Right renal cortex interstitium (tissue), 3 donors: Measurements from ENCODE around the gene ARID3B. TPM values are rescaled to one million over a fixed set of nuclear protein-coding genes. Genes with fewer than 3 reads are reported as not detected.
A peak's percentile ranks its signal among the peaks of the same experiment; 100 is the strongest.

Experiments used
- DNase-seq, 3 donors: peaks; one replicate each; pipeline ENCODE4 v3.0.0-alpha.2; 2013; ENCODE audit warnings: low read depth in 3 of 3, low spot score in 2 of 3
- polyA plus RNA-seq, 3 donors: library from polyadenylated mRNA; unstranded; fragments of 120-200 nt; gene quantifications; one replicate each; pipeline ENCODE4 v1.2.1, GENCODE V29; 2013; ENCODE audit not compliant: insufficient read length in 3 of 3

The ARID3B gene
- polyA plus RNA-seq, 3 donors, result 11.4 to 12.1 (median 11.5) TPM

- DNase-seq, result no peak
Observed at GRCh38 chr15:74599156-74599555, 58.1 kb downstream of the ARID3B start.

GRCh38 chr15:74603026-74603788 lies 62.2 kb downstream of the ARID3B start:
- DNase-seq, result no peak

GRCh38 chr15:74603789-74604705 lies 63.0 kb downstream of the ARID3B start:
- DNase-seq, result no peak

DNA sequence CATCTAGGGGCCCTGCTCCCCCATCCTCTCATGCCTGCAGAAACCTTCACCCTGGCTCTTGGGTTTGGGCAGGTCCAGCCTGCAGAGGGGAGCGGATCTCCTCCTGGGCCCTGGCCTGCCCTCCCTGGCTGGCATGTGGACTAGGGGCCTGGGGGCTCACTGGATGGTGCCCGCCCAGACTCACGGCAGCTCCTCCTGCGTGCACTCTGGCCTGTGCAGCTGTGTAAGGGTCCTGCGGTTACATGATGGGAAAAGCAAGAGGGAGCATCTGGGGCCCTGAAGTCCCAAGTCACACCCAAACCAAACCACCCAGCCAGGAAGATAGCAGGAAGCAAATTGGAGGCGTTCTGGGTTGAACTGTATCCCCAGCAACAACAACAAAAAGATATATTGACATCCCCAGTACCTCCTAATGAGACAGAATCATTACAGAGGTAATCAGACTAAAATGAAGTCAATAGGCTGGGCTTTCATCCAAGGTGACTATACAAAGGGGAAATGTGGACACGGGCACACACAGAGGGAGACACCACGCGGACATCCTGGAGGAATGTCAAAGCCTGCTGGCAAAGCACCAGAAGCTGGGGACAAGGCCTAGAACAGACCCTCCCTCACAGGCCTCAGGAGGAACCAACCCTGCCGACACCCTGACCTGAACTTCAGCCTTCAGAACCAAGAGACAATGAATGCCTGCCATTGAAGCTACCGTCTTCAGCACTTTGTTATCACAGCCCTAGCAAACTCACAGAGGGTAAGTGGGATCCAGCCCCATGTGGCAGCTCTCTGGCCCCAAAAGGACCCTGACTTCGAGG lies 64.2 kb downstream of the ARID3B start:
- DNase-seq, result no peak

DNA sequence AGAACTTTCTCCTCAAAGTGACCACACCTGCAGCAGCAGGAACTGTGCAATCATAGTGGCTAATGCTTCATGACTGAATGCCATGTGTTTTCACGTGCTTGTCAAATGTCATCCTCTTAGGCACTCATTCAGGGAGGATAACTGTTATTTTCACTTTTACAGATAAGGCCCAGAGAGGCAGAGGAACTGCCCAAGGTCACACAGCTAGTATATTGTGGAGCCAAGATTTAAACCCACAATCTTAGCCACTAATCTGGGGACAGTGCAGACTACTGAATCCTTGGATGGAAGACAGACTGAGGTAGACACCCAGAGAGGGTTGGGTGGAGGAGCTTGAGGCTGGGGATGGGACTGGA lies 64.8 kb downstream of the ARID3B start:
- DNase-seq, result no peak

- no peak for DNase-seq
Observed at GRCh38 chr15:74608786-74609185, 67.8 kb downstream of the ARID3B start.

DNA sequence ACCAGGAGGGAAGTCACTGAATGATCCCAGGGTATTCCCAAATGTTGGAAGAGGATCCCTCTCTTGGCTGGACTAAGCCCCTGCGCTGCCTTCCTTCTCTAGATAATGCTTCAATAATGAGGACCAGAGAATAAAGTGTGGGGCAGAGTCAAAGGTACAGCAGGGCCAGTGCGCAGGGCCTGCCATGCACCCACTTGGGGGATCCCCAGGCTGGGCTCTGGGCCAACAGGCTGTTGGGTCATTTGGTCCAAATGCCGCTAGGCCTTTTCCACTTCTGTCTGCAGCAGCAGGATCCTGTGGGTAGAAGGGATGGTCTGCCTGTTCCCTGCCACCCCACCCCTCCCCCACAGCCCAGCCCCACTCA lies 68.9 kb downstream of the ARID3B start:
- DNase-seq, result no peak

DNA sequence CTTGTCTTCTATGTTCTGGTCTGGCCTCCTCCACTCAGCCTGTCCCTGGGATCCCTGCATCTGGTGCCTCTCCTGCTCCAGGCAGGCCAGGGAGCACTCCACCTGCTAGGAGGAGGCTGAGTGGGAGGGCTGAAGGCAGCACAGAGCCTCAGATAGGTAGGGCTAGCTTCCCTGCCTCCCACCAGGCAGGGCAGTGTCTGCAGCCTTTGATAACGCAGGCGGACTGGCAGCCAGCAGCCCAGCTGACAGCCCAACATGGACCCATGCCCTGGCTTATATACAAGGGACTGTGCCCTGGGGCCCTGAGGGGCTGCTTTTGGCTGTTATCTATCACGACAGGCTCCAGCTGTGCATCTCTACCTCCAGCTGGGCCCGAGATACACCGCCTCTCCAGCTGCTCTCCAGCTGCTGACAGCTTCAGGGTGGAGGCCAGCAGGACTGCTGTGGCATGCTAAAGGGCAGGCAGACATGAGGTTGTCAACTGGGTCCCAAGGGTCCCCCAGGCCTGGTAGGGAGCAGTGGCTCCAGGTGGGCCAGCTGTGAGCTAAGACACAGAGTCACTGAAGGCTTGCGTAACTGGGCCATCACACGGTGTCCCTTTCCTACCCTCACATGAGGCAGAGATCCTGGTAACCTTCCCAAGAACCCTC lies 69.4 kb downstream of the ARID3B start:
- no peak for DNase-seq

DNA sequence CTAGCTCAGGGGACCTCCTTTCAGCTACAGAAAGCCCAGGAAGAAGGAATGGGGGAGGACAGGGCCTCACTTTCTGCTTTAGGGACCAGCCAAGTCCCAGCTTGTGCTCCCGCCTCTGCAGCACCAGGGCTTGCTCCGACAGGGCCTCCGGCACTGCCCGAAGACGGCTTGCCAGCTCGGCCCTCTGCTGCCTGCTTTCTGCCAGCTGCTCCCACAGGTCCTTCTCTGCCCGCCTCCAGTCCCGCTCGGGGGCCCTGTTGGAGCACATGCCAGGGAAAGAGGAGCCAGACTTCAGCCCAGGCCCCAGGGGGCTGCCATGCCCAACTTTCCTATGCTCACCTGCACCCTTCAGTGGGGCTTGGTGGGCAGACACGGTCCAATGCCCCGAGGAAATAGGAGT lies 70.3 kb downstream of the ARID3B start:
- no peak for DNase-seq

GRCh38 chr15:74611834-74612233 lies 70.8 kb downstream of the ARID3B start:
- DNase-seq, result no peak

DNA sequence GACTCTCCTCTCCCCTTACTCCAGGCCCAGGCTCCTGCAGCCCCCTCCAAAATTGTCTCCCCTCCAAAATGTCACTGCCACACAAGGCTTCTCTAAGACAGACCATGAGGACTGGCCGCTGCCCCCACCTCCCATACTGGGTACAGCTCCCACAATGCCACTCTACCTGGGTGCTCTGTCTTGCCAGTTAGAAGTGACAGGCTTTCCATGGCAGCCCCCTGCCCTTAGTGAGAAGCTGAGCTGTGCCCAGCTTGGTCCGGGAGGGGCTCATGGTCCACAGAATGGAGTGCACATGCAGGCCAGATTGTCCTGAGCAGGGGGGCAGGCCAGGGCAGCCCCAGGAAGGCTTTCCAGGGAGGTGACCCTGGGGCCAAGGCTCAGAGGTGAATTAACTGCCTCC lies 71.7 kb downstream of the ARID3B start:
- no peak for DNase-seq

- DNase-seq, result no peak
Observed at GRCh38 chr15:74613089-74613952, 72.3 kb downstream of the ARID3B start.

GRCh38 chr15:74613953-74614743 lies 73.1 kb downstream of the ARID3B start:
- DNase-seq, result no peak

DNA sequence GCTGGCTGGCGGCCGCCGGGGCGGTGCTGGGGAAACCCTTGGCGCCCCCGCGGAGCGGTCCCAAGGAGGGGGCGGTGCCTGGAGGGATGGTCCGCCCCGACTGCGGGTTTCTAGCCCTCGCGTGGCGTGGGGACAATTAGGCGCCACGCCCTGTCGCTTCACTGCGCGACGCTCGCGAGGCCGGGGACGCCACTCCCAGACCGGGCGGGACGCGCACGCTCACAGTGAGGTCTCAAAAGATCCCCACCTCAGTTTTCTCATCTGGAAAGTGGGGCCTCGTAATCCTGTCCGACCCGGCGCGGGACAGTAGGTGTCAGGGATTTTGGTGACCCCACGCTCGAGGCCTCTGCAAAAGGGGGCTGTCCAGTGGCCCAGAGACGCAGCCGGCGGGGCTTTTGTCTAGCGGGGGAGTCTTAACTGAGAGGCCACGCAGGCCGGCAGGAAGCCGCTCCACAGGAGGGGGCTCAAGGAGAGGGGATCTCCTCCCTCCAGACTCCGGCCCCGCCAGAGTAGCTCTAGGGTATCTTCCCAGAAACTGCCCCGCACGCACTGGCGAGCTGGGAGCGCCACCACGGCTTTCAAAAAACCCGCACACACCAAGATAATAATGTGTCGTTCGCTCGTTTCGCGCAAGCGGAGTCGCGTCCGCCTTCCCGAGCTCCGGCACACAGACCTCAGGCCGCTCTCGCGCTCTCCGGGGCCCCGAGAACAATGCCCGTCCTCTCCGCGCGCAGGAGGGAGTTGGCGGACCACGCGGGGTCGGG lies 73.9 kb downstream of the ARID3B start:
- DNase-seq, result peak in 1 of 3 donors; percentile 59

DNA sequence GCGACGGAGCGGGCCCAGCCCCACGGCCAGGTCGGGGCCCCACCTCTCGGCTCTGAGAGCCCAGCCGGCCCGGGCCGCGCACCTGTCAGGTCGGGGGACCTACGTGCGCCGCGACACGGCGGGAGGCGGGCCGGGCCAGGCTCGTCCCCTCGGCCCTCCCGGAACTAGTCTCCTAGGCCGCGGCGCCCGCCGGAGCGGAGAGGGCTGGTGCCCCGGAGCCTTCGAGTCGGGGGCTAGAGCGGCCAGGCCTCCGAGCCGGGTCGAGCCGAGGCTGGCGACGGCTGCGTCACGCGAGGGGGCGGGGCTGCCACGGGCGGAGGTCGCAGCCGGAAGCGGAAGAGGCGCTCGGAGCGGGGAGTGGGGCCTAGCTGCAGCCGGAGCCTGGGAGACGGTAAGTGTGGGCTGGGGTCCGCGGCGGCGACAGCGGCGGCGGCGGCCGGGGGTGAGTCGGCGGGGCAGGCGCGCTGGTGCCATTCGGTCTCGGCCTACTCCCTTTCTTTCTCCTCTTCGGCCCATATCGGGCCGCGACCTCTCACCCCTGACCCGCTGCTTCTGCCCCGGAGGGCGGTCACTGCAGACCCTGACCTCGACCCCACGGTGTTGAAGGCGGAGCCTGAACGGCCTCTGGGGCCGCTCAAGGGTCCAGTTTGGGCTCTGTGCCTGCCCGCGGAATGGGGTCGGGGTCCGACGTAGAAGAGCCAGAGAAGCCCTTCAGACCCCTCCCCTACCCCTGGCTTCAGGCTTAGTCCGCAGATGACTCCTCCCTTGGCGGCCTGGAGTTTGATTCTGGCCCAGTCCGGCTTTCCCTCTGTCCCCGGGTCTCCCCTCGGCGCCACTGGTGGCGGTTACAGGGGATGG lies 74.7 kb downstream of the ARID3B start, which contains the start of gene CLK3:
TSS of gene CLK3 (plus strand) at position 329 of the 858 bp plus-strand sequence. CDS start 3,361 bp downstream, outside the sequence.
- peak in 1 of 3 donors; percentile 91 for DNase-seq

DNA sequence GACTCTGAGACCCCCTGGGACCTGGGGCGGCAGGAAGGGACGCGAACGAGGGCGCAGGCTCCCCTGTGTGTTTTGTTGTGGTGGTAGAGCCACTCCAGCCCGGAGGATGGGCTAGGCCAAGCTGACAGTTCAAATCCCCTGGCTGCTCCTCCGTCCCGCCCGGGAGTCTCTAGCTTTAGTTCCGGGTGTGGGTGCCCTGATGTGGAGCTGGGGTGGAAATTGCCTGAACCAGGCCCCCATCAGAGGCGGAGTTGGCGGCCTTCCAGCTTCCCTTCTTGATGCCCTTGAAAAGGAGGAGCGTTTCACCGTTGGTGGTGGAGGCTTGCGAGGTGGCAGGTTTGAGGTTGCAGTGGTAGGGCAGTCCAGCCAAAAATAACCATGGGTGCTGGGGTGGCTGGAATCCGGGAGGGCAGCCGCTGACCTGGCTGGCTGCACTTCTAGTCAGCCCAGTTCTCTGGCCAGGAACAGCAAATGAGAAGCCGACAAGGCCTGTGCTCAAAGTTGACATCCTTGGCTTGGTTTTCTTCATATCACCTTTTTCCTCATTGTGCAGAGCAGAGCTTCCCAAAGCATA lies 75.4 kb downstream of the ARID3B start:
- no peak for DNase-seq

- no peak for DNase-seq
Observed at GRCh38 chr15:74616996-74617395, 76.0 kb downstream of the ARID3B start.
